Measurements from ENCODE around the gene TMEM229A. TPM values are rescaled to one million over a fixed set of nuclear protein-coding genes. Genes with fewer than 3 reads are reported as not detected.

The TMEM229A gene
- polyA plus RNA-seq, 1 donor from 2014 or later = 0.31 TPM

DNA sequence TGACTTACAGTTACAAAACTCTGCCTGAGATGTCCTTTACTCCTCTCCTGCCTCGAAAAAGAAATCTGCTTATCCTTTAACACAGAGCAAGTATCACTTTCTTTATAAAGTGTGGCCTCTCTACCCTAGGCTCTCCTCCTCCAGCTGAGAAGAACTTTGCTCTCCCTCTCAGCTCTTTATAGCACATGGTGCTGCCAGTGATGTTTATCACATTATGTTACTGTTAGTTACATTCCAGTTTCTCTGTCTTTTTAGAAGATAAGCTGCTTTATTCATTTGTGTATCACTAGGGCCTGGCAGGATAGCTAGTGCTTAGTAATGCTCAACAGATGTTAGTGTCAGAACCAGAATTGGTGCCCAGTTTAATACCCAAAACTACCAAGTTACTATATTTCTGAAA, 41.1 kb upstream of the TMEM229A start:
- TF ChIP-seq EZH2 (IDR thresholded peaks at IDR 0.05; ENCODE audit: borderline replicate concordance, insufficient read depth, low read length, poor library complexity, severe bottlenecking) = no peak
- no peak for TF ChIP-seq POLR2AphosphoS5 (IDR thresholded peaks at IDR 0.05)
- TF ChIP-seq SMC3 (conservative IDR thresholded peaks at IDR 0.05; ENCODE audit: poor library complexity) = no peak
- TF ChIP-seq MXI1 (conservative IDR thresholded peaks at IDR 0.05; ENCODE audit: poor library complexity, severe bottlenecking) = no peak
- TF ChIP-seq RAD21 (conservative IDR thresholded peaks at IDR 0.05) = no peak
- TF ChIP-seq, protein P1, sequence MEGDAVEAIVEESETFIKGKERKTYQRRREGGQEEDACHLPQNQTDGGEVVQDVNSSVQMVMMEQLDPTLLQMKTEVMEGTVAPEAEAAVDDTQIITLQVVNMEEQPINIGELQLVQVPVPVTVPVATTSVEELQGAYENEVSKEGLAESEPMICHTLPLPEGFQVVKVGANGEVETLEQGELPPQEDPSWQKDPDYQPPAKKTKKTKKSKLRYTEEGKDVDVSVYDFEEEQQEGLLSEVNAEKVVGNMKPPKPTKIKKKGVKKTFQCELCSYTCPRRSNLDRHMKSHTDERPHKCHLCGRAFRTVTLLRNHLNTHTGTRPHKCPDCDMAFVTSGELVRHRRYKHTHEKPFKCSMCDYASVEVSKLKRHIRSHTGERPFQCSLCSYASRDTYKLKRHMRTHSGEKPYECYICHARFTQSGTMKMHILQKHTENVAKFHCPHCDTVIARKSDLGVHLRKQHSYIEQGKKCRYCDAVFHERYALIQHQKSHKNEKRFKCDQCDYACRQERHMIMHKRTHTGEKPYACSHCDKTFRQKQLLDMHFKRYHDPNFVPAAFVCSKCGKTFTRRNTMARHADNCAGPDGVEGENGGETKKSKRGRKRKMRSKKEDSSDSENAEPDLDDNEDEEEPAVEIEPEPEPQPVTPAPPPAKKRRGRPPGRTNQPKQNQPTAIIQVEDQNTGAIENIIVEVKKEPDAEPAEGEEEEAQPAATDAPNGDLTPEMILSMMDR (IDR thresholded peaks at IDR 0.05; ENCODE audit: poor library complexity, severe bottlenecking) = no peak
- TF ChIP-seq EP300 (conservative IDR thresholded peaks at IDR 0.05; ENCODE audit: poor library complexity, severe bottlenecking) = no peak
- no peak for TF ChIP-seq TAF1 (IDR thresholded peaks at IDR 0.05; ENCODE audit: low read depth)
- TF ChIP-seq, protein P2, sequence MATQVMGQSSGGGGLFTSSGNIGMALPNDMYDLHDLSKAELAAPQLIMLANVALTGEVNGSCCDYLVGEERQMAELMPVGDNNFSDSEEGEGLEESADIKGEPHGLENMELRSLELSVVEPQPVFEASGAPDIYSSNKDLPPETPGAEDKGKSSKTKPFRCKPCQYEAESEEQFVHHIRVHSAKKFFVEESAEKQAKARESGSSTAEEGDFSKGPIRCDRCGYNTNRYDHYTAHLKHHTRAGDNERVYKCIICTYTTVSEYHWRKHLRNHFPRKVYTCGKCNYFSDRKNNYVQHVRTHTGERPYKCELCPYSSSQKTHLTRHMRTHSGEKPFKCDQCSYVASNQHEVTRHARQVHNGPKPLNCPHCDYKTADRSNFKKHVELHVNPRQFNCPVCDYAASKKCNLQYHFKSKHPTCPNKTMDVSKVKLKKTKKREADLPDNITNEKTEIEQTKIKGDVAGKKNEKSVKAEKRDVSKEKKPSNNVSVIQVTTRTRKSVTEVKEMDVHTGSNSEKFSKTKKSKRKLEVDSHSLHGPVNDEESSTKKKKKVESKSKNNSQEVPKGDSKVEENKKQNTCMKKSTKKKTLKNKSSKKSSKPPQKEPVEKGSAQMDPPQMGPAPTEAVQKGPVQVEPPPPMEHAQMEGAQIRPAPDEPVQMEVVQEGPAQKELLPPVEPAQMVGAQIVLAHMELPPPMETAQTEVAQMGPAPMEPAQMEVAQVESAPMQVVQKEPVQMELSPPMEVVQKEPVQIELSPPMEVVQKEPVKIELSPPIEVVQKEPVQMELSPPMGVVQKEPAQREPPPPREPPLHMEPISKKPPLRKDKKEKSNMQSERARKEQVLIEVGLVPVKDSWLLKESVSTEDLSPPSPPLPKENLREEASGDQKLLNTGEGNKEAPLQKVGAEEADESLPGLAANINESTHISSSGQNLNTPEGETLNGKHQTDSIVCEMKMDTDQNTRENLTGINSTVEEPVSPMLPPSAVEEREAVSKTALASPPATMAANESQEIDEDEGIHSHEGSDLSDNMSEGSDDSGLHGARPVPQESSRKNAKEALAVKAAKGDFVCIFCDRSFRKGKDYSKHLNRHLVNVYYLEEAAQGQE (IDR thresholded peaks at IDR 0.05; ENCODE audit: borderline replicate concordance) = no peak
- H3K9me3 ChIP-seq (ENCODE audit: low read length) = no peaks in the 10 kb centered on the region
- H3F3A ChIP-seq (ENCODE audit: insufficient read depth, low read length, poor library complexity, severe bottlenecking) = no peaks in the 10 kb centered on the region
- no peak overlapping the region for H3K4me3 ChIP-seq (ENCODE audit: low read length)
- no peaks in the 10 kb centered on the region for H3K27me3 ChIP-seq (ENCODE audit: insufficient read depth, low read depth, low read length)
- no peak overlapping the region for H2AFZ ChIP-seq (ENCODE audit: low read depth, low read length)
- H3K79me2 ChIP-seq (replicated peaks; ENCODE audit: insufficient read depth, low read length) = no peaks in the 10 kb centered on the region
- no peaks in the 10 kb centered on the region for H3K36me3 ChIP-seq (ENCODE audit: insufficient read depth, low read length)
- no peaks in the 10 kb centered on the region for H4K20me1 ChIP-seq (ENCODE audit: insufficient read depth)
- no peak overlapping the region for H3K4me2 ChIP-seq (ENCODE audit: low read length)
- H3K9me2 ChIP-seq (ENCODE audit: insufficient read depth, low read length) = no peaks in the 10 kb centered on the region
- no peak overlapping the region for H3K9ac ChIP-seq (ENCODE audit: low read length)
- H3K27ac ChIP-seq (ENCODE audit: low read length) = no peak overlapping the region

DNA sequence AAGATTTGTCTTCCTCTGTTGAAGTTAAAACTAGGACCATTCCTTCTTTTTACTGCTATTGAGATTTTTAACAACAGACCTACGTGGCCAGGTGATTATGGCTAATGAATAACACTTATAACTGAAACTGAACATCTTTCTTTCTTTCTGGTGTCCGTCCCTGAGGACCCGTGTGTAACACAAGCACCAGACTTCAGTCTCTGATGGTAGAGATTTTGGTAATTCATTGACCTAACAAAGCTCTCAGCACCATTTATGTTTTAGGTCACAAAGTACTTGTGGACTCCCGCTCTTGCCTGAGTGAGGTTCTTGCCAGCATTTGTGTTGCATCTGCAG, 40.4 kb upstream of the TMEM229A start:
- Histone ChIP-seq H2AFZ (ENCODE audit: low read depth, low read length) (no peak overlapping the region), H3K4me2 (ENCODE audit: low read length) (no peak overlapping the region), H3K27ac (ENCODE audit: low read length) (no peak overlapping the region)

More for the DNA sequence above, 40.4 kb upstream of the TMEM229A start:
- Histone ChIP-seq H3K9me3 (ENCODE audit: low read length) (no peaks in the 10 kb centered on the region), H3K9me2 (ENCODE audit: insufficient read depth, low read length) (no peaks in the 10 kb centered on the region), H3K4me3 (ENCODE audit: low read length) (no peak overlapping the region), H3K79me2 (replicated peaks; ENCODE audit: insufficient read depth, low read length) (no peaks in the 10 kb centered on the region), H3K27me3 (ENCODE audit: insufficient read depth, low read depth, low read length) (no peaks in the 10 kb centered on the region), H3F3A (ENCODE audit: insufficient read depth, low read length, poor library complexity, severe bottlenecking) (no peaks in the 10 kb centered on the region), H4K20me1 (ENCODE audit: insufficient read depth) (no peaks in the 10 kb centered on the region), H3K9ac (ENCODE audit: low read length) (no peak overlapping the region), H3K36me3 (ENCODE audit: insufficient read depth, low read length) (no peaks in the 10 kb centered on the region)
- TF ChIP-seq EP300 (conservative IDR thresholded peaks at IDR 0.05; ENCODE audit: poor library complexity, severe bottlenecking) (no peak), RAD21 (conservative IDR thresholded peaks at IDR 0.05) (no peak), POLR2AphosphoS5 (IDR thresholded peaks at IDR 0.05) (no peak), SMC3 (conservative IDR thresholded peaks at IDR 0.05; ENCODE audit: poor library complexity) (no peak), EZH2 (IDR thresholded peaks at IDR 0.05; ENCODE audit: borderline replicate concordance, insufficient read depth, low read length, poor library complexity, severe bottlenecking) (no peak), MXI1 (conservative IDR thresholded peaks at IDR 0.05; ENCODE audit: poor library complexity, severe bottlenecking) (no peak), TAF1 (IDR thresholded peaks at IDR 0.05; ENCODE audit: low read depth) (no peak)
- TF ChIP-seq, protein P2 (IDR thresholded peaks at IDR 0.05; ENCODE audit: borderline replicate concordance) = no peak
- TF ChIP-seq, protein P1 (IDR thresholded peaks at IDR 0.05; ENCODE audit: poor library complexity, severe bottlenecking) = no peak
